Smooth muscle cell (in vitro differentiated cells): ENCODE data around the gene KNDC1. TPM values are rescaled to one million over a fixed set of nuclear protein-coding genes. Genes with fewer than 3 reads are reported as not detected.

Experiments
- DNase-seq: peaks from one replicate; lab custom pipeline; 2025; ENCODE audit not compliant: unreplicated experiment; lab: John Stamatoyannopoulos, UW
- H2AFZ ChIP-seq: fragments of 200-600 bp; sonication (generic); 2 replicates; pipeline ENCODE4 v1.6.0; 2016; ENCODE audit warnings: antibody characterized with exemption, low read depth, mild to moderate bottlenecking
- H3F3A ChIP-seq: fragments of 200-600 bp; sonication (generic); 2 replicates; pipeline ENCODE4 v1.6.0; 2017; ENCODE audit warnings: antibody characterized with exemption, low read depth
- H3K27ac ChIP-seq: fragments of 200-600 bp; sonication (generic); 2 replicates; pipeline ENCODE4 v1.5.1; 2016; ENCODE audit warnings: low read depth, mild to moderate bottlenecking
- H3K27me3 ChIP-seq: fragments of 200-600 bp; sonication (generic); 2 replicates; pipeline ENCODE4 v1.6.1; 2016; ENCODE audit warnings: low read depth, mild to moderate bottlenecking
- H3K36me3 ChIP-seq: fragments of 200-600 bp; sonication (generic); 2 replicates; pipeline ENCODE4 v1.5.1; 2016; ENCODE audit warnings: low read depth
- H3K4me1 ChIP-seq: fragments of 200-600 bp; sonication (generic); 2 replicates; pipeline ENCODE4 v1.5.1; 2016; ENCODE audit warnings: low read depth
- H3K4me2 ChIP-seq: fragments of 200-600 bp; sonication (generic); 2 replicates; pipeline ENCODE4 v1.6.0; 2016; ENCODE audit warnings: mild to moderate bottlenecking
- H3K4me3 ChIP-seq: fragments of 200-600 bp; sonication (generic); 2 replicates; pipeline ENCODE4 v1.5.1; 2016; ENCODE audit warnings: mild to moderate bottlenecking
- H3K79me2 ChIP-seq: fragments of 200-600 bp; sonication (generic); 2 replicates; pipeline ENCODE4 v1.6.0; 2016; ENCODE audit warnings: low read depth, mild to moderate bottlenecking
- H3K9ac ChIP-seq: fragments of 200-600 bp; sonication (generic); 2 replicates; pipeline ENCODE4 v1.6.0; 2016; ENCODE audit warnings: low read depth
- H3K9me3 ChIP-seq: fragments of 200-600 bp; sonication (generic); replicated peaks from 2 replicates; pipeline ENCODE4 v1.5.1; 2016; ENCODE audit warnings: low read depth
- H4K20me1 ChIP-seq: fragments of 200-600 bp; sonication (generic); 2 replicates; pipeline ENCODE4 v1.6.0; 2016; ENCODE audit warnings: low read depth
- WGBS: methylation state at CpG from one replicate; pipeline ENCODE4 v1.1.7; 2016; ENCODE audit warnings: low lambda C conversion rate; 5-methylcytosine and 5-hydroxymethylcytosine counted together
- polyA plus RNA-seq: library from polyadenylated mRNA; unstranded; fragments of >200 nt; fragmentation: Nextera tagmentation; extraction: Ambion mirVana; gene quantifications from 2 replicates; pipeline ENCODE4 v1.2.1, GENCODE V29; 2016
- total RNA-seq: library from RNA; depleted of rRNA; stranded (reverse); fragments of >200 nt; gene quantifications from 2 replicates; pipeline ENCODE4 v1.2.3, GENCODE V29; 2014
- TF ChIP-seq, protein P1 (sequence below): fragments of 200-600 bp; sonication (generic); IDR thresholded peaks from 2 replicates; pipeline ENCODE4 v1.5.1; 2017; ENCODE audit warnings: borderline replicate concordance, mild to moderate bottlenecking, antibody characterized with exemption; ENCODE audit not compliant: insufficient read depth, poor library complexity, severe bottlenecking

The KNDC1 gene
- total and polyA plus RNA-seq, 2 experiments from 2014 or later = 2.3 to 3.1 TPM

DNA sequence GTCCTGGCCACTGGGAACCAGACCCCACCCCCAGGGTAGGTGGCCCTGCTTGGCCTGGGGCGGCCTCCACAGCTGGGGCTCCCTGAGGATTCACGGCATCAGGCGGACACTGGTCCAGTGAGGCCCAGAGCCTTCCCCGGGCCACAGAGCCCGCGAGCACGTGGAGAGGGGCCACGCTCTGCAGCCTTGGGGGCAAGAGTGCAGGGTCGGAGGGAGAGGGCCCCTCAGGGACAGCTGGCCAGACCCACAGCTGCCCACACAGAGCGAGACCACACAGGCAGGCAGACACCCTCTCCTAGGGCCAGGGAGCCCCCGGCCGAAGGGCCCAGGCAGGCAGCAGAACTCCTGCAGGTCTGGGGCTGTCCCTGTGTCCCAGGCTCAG is 88.3 kb downstream of the KNDC1 start:
- no peak overlapping the region for H3K27ac ChIP-seq
- 96% methylated on average over 12 of the region's 12 CpGs for WGBS
- TF ChIP-seq, protein P1, sequence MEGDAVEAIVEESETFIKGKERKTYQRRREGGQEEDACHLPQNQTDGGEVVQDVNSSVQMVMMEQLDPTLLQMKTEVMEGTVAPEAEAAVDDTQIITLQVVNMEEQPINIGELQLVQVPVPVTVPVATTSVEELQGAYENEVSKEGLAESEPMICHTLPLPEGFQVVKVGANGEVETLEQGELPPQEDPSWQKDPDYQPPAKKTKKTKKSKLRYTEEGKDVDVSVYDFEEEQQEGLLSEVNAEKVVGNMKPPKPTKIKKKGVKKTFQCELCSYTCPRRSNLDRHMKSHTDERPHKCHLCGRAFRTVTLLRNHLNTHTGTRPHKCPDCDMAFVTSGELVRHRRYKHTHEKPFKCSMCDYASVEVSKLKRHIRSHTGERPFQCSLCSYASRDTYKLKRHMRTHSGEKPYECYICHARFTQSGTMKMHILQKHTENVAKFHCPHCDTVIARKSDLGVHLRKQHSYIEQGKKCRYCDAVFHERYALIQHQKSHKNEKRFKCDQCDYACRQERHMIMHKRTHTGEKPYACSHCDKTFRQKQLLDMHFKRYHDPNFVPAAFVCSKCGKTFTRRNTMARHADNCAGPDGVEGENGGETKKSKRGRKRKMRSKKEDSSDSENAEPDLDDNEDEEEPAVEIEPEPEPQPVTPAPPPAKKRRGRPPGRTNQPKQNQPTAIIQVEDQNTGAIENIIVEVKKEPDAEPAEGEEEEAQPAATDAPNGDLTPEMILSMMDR = no peak
- peaks cover 2% of the 10 kb centered on the region for H3K4me1 ChIP-seq
- DNase-seq = no peak
- no peaks in the 10 kb centered on the region for H3K9me3 ChIP-seq
- no peaks in the 10 kb centered on the region for H3K79me2 ChIP-seq
- no peaks in the 10 kb centered on the region for H4K20me1 ChIP-seq
- H3K9ac ChIP-seq = no peak overlapping the region
- no peak overlapping the region for H3K4me2 ChIP-seq
- H3F3A ChIP-seq = no peaks in the 10 kb centered on the region
- H3K27me3 ChIP-seq = no peaks in the 10 kb centered on the region
- no peak overlapping the region for H2AFZ ChIP-seq
- no peaks in the 10 kb centered on the region for H3K36me3 ChIP-seq
- no peak overlapping the region for H3K4me3 ChIP-seq

DNA sequence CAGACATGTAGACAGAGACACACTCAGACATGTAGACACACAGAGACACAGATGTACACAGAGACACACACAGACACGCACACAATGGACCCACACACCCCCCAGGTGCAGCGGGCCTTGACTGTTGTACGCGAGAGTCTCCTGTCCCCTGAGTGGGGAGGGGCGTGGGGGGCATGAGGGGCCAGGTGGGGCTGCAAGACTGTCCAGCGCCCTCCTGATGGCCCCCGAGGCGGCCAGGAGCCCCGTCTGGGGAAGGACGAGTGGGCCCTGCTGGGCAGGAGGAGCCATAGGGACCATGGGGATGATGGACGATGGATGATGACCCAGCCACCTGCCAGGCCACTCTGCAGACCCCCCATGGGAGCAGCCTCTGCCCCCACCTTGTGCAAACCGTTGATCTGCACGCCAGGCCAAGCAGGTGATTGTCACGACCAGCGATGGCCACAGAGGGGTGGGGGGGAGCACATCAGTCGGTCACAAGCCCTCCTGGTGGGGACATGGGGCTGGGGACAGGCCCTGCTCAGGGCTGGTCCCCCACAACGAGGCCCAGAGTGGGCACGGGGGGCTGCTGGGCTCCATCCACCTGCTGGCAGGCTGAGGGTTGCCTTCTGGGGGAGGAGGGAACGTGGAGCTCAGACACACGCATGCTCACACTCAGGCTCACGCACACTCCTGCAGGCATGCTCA is 89.2 kb downstream of the KNDC1 start:
- DNase-seq = no peak
- no peaks in the 10 kb centered on the region for H4K20me1 ChIP-seq
- WGBS = 87% methylated on average over 15 of the region's 21 CpGs
- H3K27me3 ChIP-seq = no peaks in the 10 kb centered on the region
- H2AFZ ChIP-seq = no peak overlapping the region
- H3K79me2 ChIP-seq = no peaks in the 10 kb centered on the region
- H3K27ac ChIP-seq = no peak overlapping the region
- TF ChIP-seq, protein P1 = no peak
- H3K4me1 ChIP-seq = peaks cover 2% of the 10 kb centered on the region
- H3K36me3 ChIP-seq = no peaks in the 10 kb centered on the region
- no peak overlapping the region for H3K4me2 ChIP-seq
- no peaks in the 10 kb centered on the region for H3F3A ChIP-seq
- no peaks in the 10 kb centered on the region for H3K9me3 ChIP-seq
- H3K9ac ChIP-seq = no peak overlapping the region
- H3K4me3 ChIP-seq = no peak overlapping the region

DNA sequence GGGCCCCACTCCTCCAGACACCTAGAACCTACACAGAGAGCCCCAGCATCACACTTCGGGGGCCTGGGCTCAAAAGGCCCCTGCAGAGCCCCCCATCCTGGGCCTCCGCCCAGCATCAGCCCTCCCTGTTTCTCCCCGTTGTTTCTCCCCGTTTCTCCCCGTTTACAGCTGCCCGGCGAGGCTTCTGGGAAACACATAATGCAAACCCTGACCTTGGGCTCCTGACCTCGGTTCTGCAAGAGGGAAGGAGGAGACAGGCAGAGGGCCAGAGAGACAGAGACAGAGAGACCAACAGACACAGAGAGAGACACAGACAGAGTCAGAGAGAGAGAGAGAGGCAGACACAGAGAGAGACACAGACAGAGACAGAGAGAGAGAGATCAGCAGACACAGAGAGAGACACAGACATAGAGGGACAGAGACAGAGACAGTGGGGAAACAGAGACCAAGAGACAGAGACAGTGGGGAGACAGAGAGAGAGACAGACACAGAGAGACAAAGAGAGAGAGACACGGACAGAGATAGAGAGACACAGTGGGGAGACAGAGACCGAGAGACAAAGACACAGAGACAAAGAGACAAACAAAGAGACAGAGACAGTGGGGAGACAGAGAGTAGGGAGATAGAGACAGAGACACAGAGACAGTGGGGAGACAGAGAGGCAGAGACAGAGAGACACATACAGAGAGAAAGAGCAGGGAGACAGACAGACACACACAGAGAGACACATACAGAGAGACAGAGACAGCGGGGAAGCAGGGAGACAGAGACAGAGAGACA is 90.1 kb downstream of the KNDC1 start:
- no peaks in the 10 kb centered on the region for H4K20me1 ChIP-seq
- 79% methylated on average over 11 of the region's 11 CpGs for WGBS
- H3K4me3 ChIP-seq = no peak overlapping the region
- no peak overlapping the region for H2AFZ ChIP-seq
- no peaks in the 10 kb centered on the region for H3K36me3 ChIP-seq
- H3K27ac ChIP-seq = no peak overlapping the region
- H3K9ac ChIP-seq = no peak overlapping the region
- H3K4me1 ChIP-seq = peaks cover 2% of the 10 kb centered on the region
- H3F3A ChIP-seq = no peaks in the 10 kb centered on the region
- no peaks in the 10 kb centered on the region for H3K27me3 ChIP-seq
- no peak for DNase-seq
- no peaks in the 10 kb centered on the region for H3K9me3 ChIP-seq
- no peak overlapping the region for H3K4me2 ChIP-seq
- TF ChIP-seq, protein P1 = no peak
- H3K79me2 ChIP-seq = no peaks in the 10 kb centered on the region
